Endothelial cell of hepatic sinusoid (primary cell): ENCODE results near the gene SYT15B.
"Not testable (repeated sequence)": the region's sequence is repeated elsewhere in the genome, so short reads cannot be mapped to it uniquely, and the experiment has no call there.

Source experiments
- in situ Hi-C: cut with HindIII; loops from 2 replicates; pipeline ENCODE4 v1.10.0; 2017; ENCODE audit warnings: low sequenced_read_pairs

The SYT15B gene

DNA sequence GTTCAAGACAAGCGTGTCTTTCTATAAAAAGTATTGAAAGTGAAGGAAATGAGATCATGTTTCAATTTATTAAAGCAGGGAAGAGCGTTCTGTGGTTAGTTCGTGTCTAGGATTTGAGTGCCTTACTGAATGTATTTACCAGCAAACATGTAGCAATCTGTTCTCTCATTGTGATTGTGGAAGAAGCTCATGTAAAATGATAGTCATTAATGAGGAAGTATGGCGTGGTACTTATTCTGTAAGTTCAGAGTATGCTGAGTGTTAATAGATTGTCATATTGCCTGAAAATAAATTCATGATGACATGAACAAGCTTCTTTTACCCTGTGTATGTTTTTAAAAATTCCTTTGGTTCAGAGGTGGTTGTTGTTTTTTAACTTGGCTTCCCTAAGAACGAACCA is 32.5 kb downstream of the SYT15B start:
- in situ Hi-C loops, result not testable (repeated sequence)

DNA sequence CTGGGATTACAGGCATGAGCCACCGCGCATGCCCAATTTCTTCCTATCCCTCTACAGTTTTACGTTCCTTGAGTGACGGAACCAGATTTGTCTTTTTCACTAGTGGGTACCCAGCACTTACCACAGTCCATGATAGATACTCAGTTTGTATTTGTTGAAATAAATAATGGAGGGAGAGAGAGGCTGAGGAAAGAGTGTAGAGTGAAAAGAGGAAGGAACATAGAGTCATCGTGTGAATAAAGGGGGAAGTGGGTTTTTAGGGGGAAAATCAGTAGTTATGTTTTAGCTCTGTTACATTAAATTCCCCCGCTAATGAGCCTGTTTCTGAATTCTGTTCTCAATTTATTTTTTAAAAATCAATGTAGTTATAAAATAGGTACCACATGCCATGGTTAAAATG is 37.7 kb downstream of the SYT15B start:
- in situ Hi-C loops, result not testable (repeated sequence)

GRCh38 chr10:47725047-47725446 is 38.3 kb downstream of the SYT15B start:
- in situ Hi-C loops, result not testable (repeated sequence)

DNA sequence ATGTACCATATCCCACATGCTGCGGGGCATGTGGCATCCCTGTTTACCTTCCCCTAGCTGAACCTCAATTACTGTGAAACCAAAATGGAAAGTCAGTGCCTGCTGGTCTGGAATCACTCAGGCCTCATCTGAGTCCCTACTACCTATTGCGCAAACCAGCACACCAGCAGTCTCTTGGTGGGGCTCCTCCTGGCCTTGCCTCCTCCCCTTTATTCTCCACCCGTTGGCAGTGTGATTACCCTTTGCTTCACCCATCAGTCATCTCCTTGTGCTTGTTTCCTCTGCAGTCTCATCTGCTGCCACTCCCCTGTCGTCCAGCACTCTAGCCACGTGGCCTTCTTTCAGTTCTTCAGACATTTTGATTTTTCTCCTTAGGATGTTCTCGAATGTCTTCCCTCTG is 39.3 kb downstream of the SYT15B start:
- in situ Hi-C loops, result not testable (repeated sequence)

GRCh38 chr10:47723362-47723761 is 40.0 kb downstream of the SYT15B start:
- in situ Hi-C loops, result not testable (repeated sequence)

DNA sequence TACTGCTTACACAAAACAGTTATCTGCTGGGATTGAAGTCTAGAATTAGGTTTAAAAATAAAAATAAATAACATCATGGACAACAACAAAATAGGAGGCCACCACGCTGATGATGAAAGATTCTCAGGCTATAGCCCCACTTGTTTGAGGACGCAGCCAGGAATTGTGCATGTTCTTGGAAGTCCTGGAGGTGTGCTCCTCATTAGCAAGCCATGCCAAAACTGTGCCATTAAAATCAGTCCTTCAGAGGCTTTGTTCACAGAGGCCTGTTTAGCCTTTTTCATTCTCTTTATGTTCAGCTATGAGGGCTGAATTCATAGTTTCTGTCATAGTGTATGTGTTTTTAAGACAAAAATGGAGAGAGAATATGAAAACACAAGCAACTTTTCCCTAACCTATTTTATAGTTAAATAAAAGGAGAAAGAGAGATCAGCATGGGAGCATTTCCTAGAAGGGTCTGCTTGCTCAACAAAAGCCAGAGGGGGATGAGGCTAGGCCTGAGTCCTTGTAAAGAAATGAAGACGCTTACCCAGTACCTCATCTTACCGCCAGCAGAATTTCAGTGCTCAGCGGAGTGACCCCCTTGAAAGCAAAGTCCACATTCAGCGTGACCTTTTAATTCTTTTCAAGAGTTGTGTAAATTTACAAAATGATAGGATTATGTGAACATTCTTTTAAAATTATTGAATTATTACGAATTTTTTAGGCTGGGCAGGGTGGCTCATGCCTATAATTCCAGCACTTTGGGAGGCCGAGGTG is 46.2 kb downstream of the SYT15B start:
- in situ Hi-C loops, result not testable (repeated sequence)
